Fibroblast of skin of scalp (primary cell): ENCODE results near the gene VAV3.

Source experiments
- DNase-seq: peaks from one replicate; pipeline ENCODE4 v3.0.0-alpha.2; 2013

The VAV3 gene

GRCh38 chr1:107833061-107833460 is 131.9 kb downstream of the VAV3 start:
- no peak for DNase-seq

- DNase-seq, result no peak
These were observed 133.1 kb downstream of the VAV3 start for GRCh38 chr1:107831921-107832320.

GRCh38 chr1:107830526-107830925 is 134.5 kb downstream of the VAV3 start:
- DNase-seq, result no peak

GRCh38 chr1:107830075-107830474 is 134.9 kb downstream of the VAV3 start:
- DNase-seq, result no peak

- peak; percentile 34 for DNase-seq
These were observed 135.8 kb downstream of the VAV3 start for GRCh38 chr1:107829036-107829770.

GRCh38 chr1:107824946-107825345 is 140.0 kb downstream of the VAV3 start:
- no peak for DNase-seq

- no peak for DNase-seq
These were observed 143.6 kb downstream of the VAV3 start for GRCh38 chr1:107821340-107821739.

- DNase-seq, result no peak
These were observed 144.2 kb downstream of the VAV3 start for GRCh38 chr1:107820801-107821200.

- no peak for DNase-seq
These were observed 147.0 kb downstream of the VAV3 start for GRCh38 chr1:107817935-107818334.

GRCh38 chr1:107817206-107817605 is 147.8 kb downstream of the VAV3 start:
- DNase-seq, result no peak

GRCh38 chr1:107810291-107810951 is 154.6 kb downstream of the VAV3 start:
- no peak for DNase-seq

- DNase-seq, result no peak
These were observed 157.1 kb downstream of the VAV3 start for GRCh38 chr1:107807855-107808254.

- no peak for DNase-seq
These were observed 157.6 kb downstream of the VAV3 start for GRCh38 chr1:107807405-107807804.

GRCh38 chr1:107806902-107807301 is 158.1 kb downstream of the VAV3 start:
- DNase-seq, result no peak

- no peak for DNase-seq
These were observed 160.2 kb downstream of the VAV3 start for GRCh38 chr1:107804741-107805140.

- DNase-seq, result no peak
These were observed 160.8 kb downstream of the VAV3 start for GRCh38 chr1:107804134-107804533.

GRCh38 chr1:107803579-107803978 is 161.4 kb downstream of the VAV3 start:
- DNase-seq, result no peak

GRCh38 chr1:107802654-107803053 is 162.3 kb downstream of the VAV3 start:
- DNase-seq, result no peak

GRCh38 chr1:107795994-107796393 is 169.0 kb downstream of the VAV3 start:
- DNase-seq, result no peak

- DNase-seq, result no peak
These were observed 169.5 kb downstream of the VAV3 start for GRCh38 chr1:107795441-107795840.

- no peak for DNase-seq
These were observed 170.4 kb downstream of the VAV3 start for GRCh38 chr1:107794571-107794970.

- DNase-seq, result no peak
These were observed 171.0 kb downstream of the VAV3 start for GRCh38 chr1:107793896-107794453.

- no peak for DNase-seq
These were observed 173.6 kb downstream of the VAV3 start for GRCh38 chr1:107791348-107791747.
